ENCODE results near the gene PARD3. TPM values are rescaled to one million over a fixed set of nuclear protein-coding genes. Genes with fewer than 3 reads are reported as not detected.

The PARD3 gene
- total RNA-seq, 1 donor from 2014 or later: 35.4 TPM

DNA sequence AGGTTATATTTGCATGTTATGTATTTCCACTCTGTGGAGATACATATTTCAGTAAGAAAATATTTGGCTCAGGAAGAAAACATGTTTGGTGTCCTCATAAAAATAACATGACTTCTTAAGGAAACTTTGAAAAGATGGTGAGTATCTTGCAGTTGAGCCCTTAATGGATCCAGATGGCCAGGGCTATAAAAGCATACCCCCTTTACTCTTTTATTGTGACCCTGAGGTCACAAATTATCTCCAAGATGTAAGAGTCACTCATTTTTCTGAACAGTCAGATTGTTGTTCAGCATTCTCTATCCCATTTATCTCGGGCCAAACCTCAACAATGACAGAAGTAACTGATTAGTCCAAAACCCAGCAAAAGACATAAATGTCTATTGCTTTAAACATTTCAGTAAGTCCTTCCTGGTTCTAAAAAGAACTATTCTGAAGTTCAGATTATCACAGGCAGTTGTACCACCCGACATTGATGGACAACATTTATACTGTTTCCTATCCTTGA lies 539.4 kb downstream of the PARD3 start:
- Mint-ChIP-seq H3K4me3 (ENCODE audit: unreplicated experiment) (no peak overlapping the region), H3K4me1 (ENCODE audit: low read depth, unreplicated experiment) (peaks cover 14% of the 10 kb centered on the region), H3K9me3 (ENCODE audit: unreplicated experiment) (no peaks in the 10 kb centered on the region), H3K36me3 (ENCODE audit: low read depth, unreplicated experiment) (no peaks in the 10 kb centered on the region), H3K27ac (ENCODE audit: unreplicated experiment) (no peak overlapping the region), H3K27me3 (ENCODE audit: low read depth, unreplicated experiment) (no peaks in the 10 kb centered on the region)
- Histone ChIP-seq H4K20me1 (ENCODE audit: insufficient read depth, low read length) (no peaks in the 10 kb centered on the region), H3K9ac (ENCODE audit: low read length) (no peak overlapping the region), H3K9me3 (ENCODE audit: insufficient read depth, low read depth, low read length) (no peaks in the 10 kb centered on the region), H3K4me1 (ENCODE audit: insufficient read depth, low read length) (peaks cover 10% of the 10 kb centered on the region), H3K4me2 (ENCODE audit: low read length) (no peak overlapping the region), H3K27me3 (ENCODE audit: insufficient read depth, low read length) (no peaks in the 10 kb centered on the region), H3K27ac (ENCODE audit: low read depth, low read length) (no peak overlapping the region), H3K4me3 (ENCODE audit: insufficient read depth, low read depth, low read length) (no peak overlapping the region), H3K36me3 (ENCODE audit: insufficient read depth, low read length) (no peaks in the 10 kb centered on the region), H3K79me2 (ENCODE audit: insufficient read depth, low read length) (no peaks in the 10 kb centered on the region), H2AFZ (ENCODE audit: low read depth, low read length) (no peak overlapping the region)
- FAIRE-seq (peak; percentile 29), DNase-seq (ENCODE audit: low read depth) (peak; percentile 21)
- TF ChIP-seq EZH2 (IDR thresholded peaks at IDR 0.05; ENCODE audit: insufficient read depth, low read length) (no peak), CTCF (IDR thresholded peaks at IDR 0.05; ENCODE audit: insufficient read depth, low read depth, low read length) (no peak)

DNA sequence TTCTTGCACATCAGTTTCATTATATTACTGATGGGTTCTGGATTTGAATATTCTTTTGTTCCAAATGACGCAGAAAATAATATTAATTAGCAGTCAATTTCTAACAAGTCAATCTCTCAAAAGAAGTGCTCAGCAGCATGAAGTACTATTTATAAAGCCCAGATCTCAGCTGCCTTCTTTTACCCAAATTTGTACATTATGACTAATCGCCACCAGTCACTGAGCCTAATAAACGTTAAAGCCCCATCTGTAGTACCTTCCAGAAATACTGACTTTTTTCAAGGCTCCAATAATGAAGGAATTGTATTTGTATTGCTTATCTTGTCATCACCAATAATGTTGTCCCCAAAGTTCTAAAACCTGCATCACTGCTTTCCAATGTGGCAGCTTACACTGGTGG lies 540.2 kb downstream of the PARD3 start:
- peaks cover 7% of the 10 kb centered on the region for H3K4me1 Mint-ChIP-seq (ENCODE audit: low read depth, unreplicated experiment)
- Histone ChIP-seq H3K27ac (ENCODE audit: low read depth, low read length) (no peak overlapping the region), H3K4me3 (ENCODE audit: insufficient read depth, low read depth, low read length) (no peak overlapping the region), H3K9me3 (ENCODE audit: insufficient read depth, low read depth, low read length) (no peaks in the 10 kb centered on the region), H4K20me1 (ENCODE audit: insufficient read depth, low read length) (no peaks in the 10 kb centered on the region), H3K4me2 (ENCODE audit: low read length) (no peak overlapping the region), H3K79me2 (ENCODE audit: insufficient read depth, low read length) (no peaks in the 10 kb centered on the region), H3K27me3 (ENCODE audit: insufficient read depth, low read length) (no peaks in the 10 kb centered on the region), H3K4me1 (ENCODE audit: insufficient read depth, low read length) (peaks cover 2% of the 10 kb centered on the region), H3K9ac (ENCODE audit: low read length) (no peak overlapping the region), H2AFZ (ENCODE audit: low read depth, low read length) (no peak overlapping the region), H3K36me3 (ENCODE audit: insufficient read depth, low read length) (no peaks in the 10 kb centered on the region)
- no peaks in the 10 kb centered on the region for H3K36me3 Mint-ChIP-seq (ENCODE audit: low read depth, unreplicated experiment)
- DNase-seq (ENCODE audit: low read depth): no peak
- FAIRE-seq: no peak
- no peaks in the 10 kb centered on the region for H3K27me3 Mint-ChIP-seq (ENCODE audit: low read depth, unreplicated experiment)
- no peaks in the 10 kb centered on the region for H3K9me3 Mint-ChIP-seq (ENCODE audit: unreplicated experiment)
- no peak for TF ChIP-seq EZH2 (IDR thresholded peaks at IDR 0.05; ENCODE audit: insufficient read depth, low read length)
- no peak overlapping the region for H3K4me3 Mint-ChIP-seq (ENCODE audit: unreplicated experiment)
- H3K27ac Mint-ChIP-seq (ENCODE audit: unreplicated experiment): no peak overlapping the region

DNA sequence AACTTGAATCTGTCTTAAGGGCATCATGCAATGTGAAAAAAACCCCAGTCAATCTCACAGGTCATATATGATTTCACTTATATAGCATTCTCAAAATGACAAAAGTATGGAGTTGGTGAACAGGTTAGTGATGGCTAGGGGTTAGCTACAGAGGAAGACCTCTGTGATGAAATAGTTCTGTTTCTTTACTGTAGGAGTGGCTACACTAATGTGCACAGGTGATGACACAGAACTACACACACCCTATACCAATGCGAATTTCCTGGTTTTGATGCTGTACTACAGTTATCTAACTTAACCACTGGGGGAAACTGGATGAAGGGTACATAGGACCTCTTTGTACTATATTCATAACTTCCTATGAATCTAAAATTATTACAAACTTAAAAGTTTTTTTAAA lies 541.8 kb downstream of the PARD3 start:
- Histone ChIP-seq H3K4me2 (ENCODE audit: low read length) (no peak overlapping the region), H3K27me3 (ENCODE audit: insufficient read depth, low read length) (no peaks in the 10 kb centered on the region), H3K4me3 (ENCODE audit: insufficient read depth, low read depth, low read length) (no peak overlapping the region), H3K27ac (ENCODE audit: low read depth, low read length) (no peak overlapping the region), H3K9ac (ENCODE audit: low read length) (no peak overlapping the region), H3K9me3 (ENCODE audit: insufficient read depth, low read depth, low read length) (no peaks in the 10 kb centered on the region), H4K20me1 (ENCODE audit: insufficient read depth, low read length) (no peaks in the 10 kb centered on the region), H3K4me1 (ENCODE audit: insufficient read depth, low read length) (no peaks in the 10 kb centered on the region), H3K36me3 (ENCODE audit: insufficient read depth, low read length) (no peaks in the 10 kb centered on the region), H2AFZ (ENCODE audit: low read depth, low read length) (no peak overlapping the region), H3K79me2 (ENCODE audit: insufficient read depth, low read length) (no peaks in the 10 kb centered on the region)
- no peaks in the 10 kb centered on the region for H3K36me3 Mint-ChIP-seq (ENCODE audit: low read depth, unreplicated experiment)
- DNase-seq (ENCODE audit: low read depth): no peak
- H3K4me1 Mint-ChIP-seq (ENCODE audit: low read depth, unreplicated experiment): peaks cover 3% of the 10 kb centered on the region
- H3K27ac Mint-ChIP-seq (ENCODE audit: unreplicated experiment): no peak overlapping the region
- TF ChIP-seq EZH2 (IDR thresholded peaks at IDR 0.05; ENCODE audit: insufficient read depth, low read length) (no peak), CTCF (IDR thresholded peaks at IDR 0.05; ENCODE audit: insufficient read depth, low read depth, low read length) (no peak)
- no peaks in the 10 kb centered on the region for H3K27me3 Mint-ChIP-seq (ENCODE audit: low read depth, unreplicated experiment)
- no peaks in the 10 kb centered on the region for H3K9me3 Mint-ChIP-seq (ENCODE audit: unreplicated experiment)
- H3K4me3 Mint-ChIP-seq (ENCODE audit: unreplicated experiment): no peak overlapping the region
- FAIRE-seq: peak; percentile 64

Measured in astrocyte (in vitro differentiated cells and primary cell).